Activated T-helper 2 cell treated with anti-CD3 and anti-CD28 coated beads, Interferon-gamma antibody, Interleukin-2, Interleukin-4, amounts not matched to agents 10 μg/mL and 5 μg/mL and 100 μg/mL, durations not matched to agents 14 hours and 24 hours and 36 hours (primary cell): Measurements from ENCODE around the gene OR8B12. TPM values are rescaled to one million over a fixed set of nuclear protein-coding genes. Genes with fewer than 3 reads are reported as not detected.

ENCODE experiments used
- DNase-seq: peaks from one replicate; pipeline ENCODE4 v3.0.0; 2021; ENCODE audit warnings: low spot score
- H3K27ac Mint-ChIP-seq: one replicate; pipeline ENCODE4 v1.8.0; 2021; ENCODE audit warnings: mixed read lengths
- H3K27me3 Mint-ChIP-seq: one replicate; pipeline ENCODE4 v1.8.0; 2021; ENCODE audit warnings: low read depth, mixed read lengths
- H3K36me3 Mint-ChIP-seq: one replicate; pipeline ENCODE4 v1.8.0; 2021; ENCODE audit warnings: low read depth, mixed read lengths
- H3K4me1 Mint-ChIP-seq: one replicate; pipeline ENCODE4 v1.8.0; 2021; ENCODE audit warnings: low read depth, mixed read lengths
- H3K4me3 Mint-ChIP-seq: one replicate; pipeline ENCODE4 v1.8.0; 2021; ENCODE audit warnings: low read depth, mild to moderate bottlenecking, moderate library complexity, mixed read lengths
- H3K9me3 Mint-ChIP-seq: one replicate; pipeline ENCODE4 v1.8.0; 2021; ENCODE audit warnings: mixed read lengths
- intact Hi-C: fragments of 100-400 bp; cut with micrococcal nuclease; formaldehyde crosslinking; loops from one replicate; pipeline ENCODE4 v1.15.1; 2023
- total RNA-seq: library from RNA; stranded (reverse); gene quantifications from 2 replicates; pipeline ENCODE4 v1.2.3, GENCODE V29; 2022

Gene OR8B12
- total RNA-seq, 1 donor from 2014 or later, result not detected

- intact Hi-C loops, result no loop called here
- Mint-ChIP-seq H3K9me3 (no peaks in the 10 kb centered on the region), H3K27me3 (no peaks in the 10 kb centered on the region), H3K4me1 (no peaks in the 10 kb centered on the region), H3K36me3 (no peaks in the 10 kb centered on the region), H3K4me3 (no peak overlapping the region), H3K27ac (no peak overlapping the region)
- no peak for DNase-seq
Observed at GRCh38 chr11:124551987-124552386, 8.5 kb upstream of the OR8B12 start.

GRCh38 chr11:124551189-124551588 lies 7.7 kb upstream of the OR8B12 start:
- H3K36me3 Mint-ChIP-seq, result no peaks in the 10 kb centered on the region
- DNase-seq, result no peak
- intact Hi-C loops, result no loop called here
- H3K9me3 Mint-ChIP-seq, result no peaks in the 10 kb centered on the region
- H3K4me3 Mint-ChIP-seq, result no peak overlapping the region
- no peaks in the 10 kb centered on the region for H3K4me1 Mint-ChIP-seq
- H3K27ac Mint-ChIP-seq, result no peak overlapping the region
- H3K27me3 Mint-ChIP-seq, result no peaks in the 10 kb centered on the region

- Mint-ChIP-seq H3K9me3 (no peaks in the 10 kb centered on the region), H3K27ac (no peak overlapping the region), H3K27me3 (peaks cover 3% of the 10 kb centered on the region), H3K36me3 (no peaks in the 10 kb centered on the region), H3K4me1 (peaks cover 1% of the 10 kb centered on the region), H3K4me3 (no peak overlapping the region)
- no peak for DNase-seq
- intact Hi-C loops, result no loop called here
Observed at GRCh38 chr11:124543145-124543544, 309 bp downstream of the OR8B12 start.

GRCh38 chr11:124541204-124541603 lies 2.2 kb downstream of the OR8B12 start:
- H3K9me3 Mint-ChIP-seq, result no peaks in the 10 kb centered on the region
- H3K36me3 Mint-ChIP-seq, result no peaks in the 10 kb centered on the region
- no peak overlapping the region for H3K4me3 Mint-ChIP-seq
- peaks cover 7% of the 10 kb centered on the region for H3K27me3 Mint-ChIP-seq
- peaks cover 1% of the 10 kb centered on the region for H3K4me1 Mint-ChIP-seq
- H3K27ac Mint-ChIP-seq, result no peak overlapping the region
- intact Hi-C loops, result no loop called here
- no peak for DNase-seq

GRCh38 chr11:124538019-124538418 lies 5.4 kb downstream of the OR8B12 start:
- H3K27me3 Mint-ChIP-seq, result peaks cover 6% of the 10 kb centered on the region
- H3K9me3 Mint-ChIP-seq, result no peaks in the 10 kb centered on the region
- intact Hi-C loops, result no loop called here
- DNase-seq, result no peak
- H3K4me1 Mint-ChIP-seq, result peaks cover under 1% of the 10 kb centered on the region
- no peak overlapping the region for H3K27ac Mint-ChIP-seq
- no peaks in the 10 kb centered on the region for H3K36me3 Mint-ChIP-seq
- H3K4me3 Mint-ChIP-seq, result no peak overlapping the region

GRCh38 chr11:124536520-124536919 lies 6.9 kb downstream of the OR8B12 start:
- no peak for DNase-seq
- no peaks in the 10 kb centered on the region for H3K36me3 Mint-ChIP-seq
- peaks cover 6% of the 10 kb centered on the region for H3K27me3 Mint-ChIP-seq
- H3K4me3 Mint-ChIP-seq, result no peak overlapping the region
- no peak overlapping the region for H3K27ac Mint-ChIP-seq
- no peaks in the 10 kb centered on the region for H3K4me1 Mint-ChIP-seq
- H3K9me3 Mint-ChIP-seq, result no peaks in the 10 kb centered on the region
- intact Hi-C loops, result no loop called here

GRCh38 chr11:124535552-124536232 lies 7.8 kb downstream of the OR8B12 start:
- Mint-ChIP-seq H3K36me3 (no peaks in the 10 kb centered on the region), H3K27ac (no peak overlapping the region), H3K4me3 (no peak overlapping the region), H3K27me3 (peaks cover 6% of the 10 kb centered on the region), H3K9me3 (no peaks in the 10 kb centered on the region), H3K4me1 (no peaks in the 10 kb centered on the region)
- intact Hi-C loops, result no loop called here
- no peak for DNase-seq

- no peaks in the 10 kb centered on the region for H3K4me1 Mint-ChIP-seq
- peaks cover 6% of the 10 kb centered on the region for H3K27me3 Mint-ChIP-seq
- intact Hi-C loops, result no loop called here
- no peak overlapping the region for H3K27ac Mint-ChIP-seq
- no peaks in the 10 kb centered on the region for H3K9me3 Mint-ChIP-seq
- H3K36me3 Mint-ChIP-seq, result no peaks in the 10 kb centered on the region
- no peak for DNase-seq
- H3K4me3 Mint-ChIP-seq, result no peak overlapping the region
Observed at GRCh38 chr11:124534051-124534450, 9.4 kb downstream of the OR8B12 start.

GRCh38 chr11:124533626-124534025 lies 9.8 kb downstream of the OR8B12 start:
- no peak for DNase-seq
- Mint-ChIP-seq H3K27me3 (peaks cover 6% of the 10 kb centered on the region), H3K4me1 (no peaks in the 10 kb centered on the region), H3K9me3 (no peaks in the 10 kb centered on the region), H3K4me3 (no peak overlapping the region), H3K36me3 (no peaks in the 10 kb centered on the region), H3K27ac (no peak overlapping the region)
- intact Hi-C loops, result no loop called here

- Mint-ChIP-seq H3K4me3 (no peak overlapping the region), H3K27me3 (peaks cover 2% of the 10 kb centered on the region), H3K36me3 (no peaks in the 10 kb centered on the region), H3K9me3 (no peaks in the 10 kb centered on the region), H3K4me1 (no peaks in the 10 kb centered on the region), H3K27ac (no peak overlapping the region)
- intact Hi-C loops, result no loop called here
- no peak for DNase-seq
Observed at GRCh38 chr11:124520550-124520854, 23.0 kb downstream of the OR8B12 start.

- no peak for DNase-seq
- H3K27ac Mint-ChIP-seq, result no peak overlapping the region
- H3K9me3 Mint-ChIP-seq, result no peaks in the 10 kb centered on the region
- intact Hi-C loops, result no loop called here
- H3K4me3 Mint-ChIP-seq, result no peak overlapping the region
- no peaks in the 10 kb centered on the region for H3K36me3 Mint-ChIP-seq
- no peaks in the 10 kb centered on the region for H3K4me1 Mint-ChIP-seq
- H3K27me3 Mint-ChIP-seq, result peaks cover 2% of the 10 kb centered on the region
Observed at GRCh38 chr11:124519850-124520549, 23.5 kb downstream of the OR8B12 start.

GRCh38 chr11:124518989-124519451 lies 24.4 kb downstream of the OR8B12 start:
- Mint-ChIP-seq H3K36me3 (no peaks in the 10 kb centered on the region), H3K9me3 (no peaks in the 10 kb centered on the region), H3K27ac (no peak overlapping the region), H3K27me3 (peaks cover 2% of the 10 kb centered on the region), H3K4me1 (no peaks in the 10 kb centered on the region), H3K4me3 (no peak overlapping the region)
- intact Hi-C loops, result no loop called here
- DNase-seq, result no peak

- Mint-ChIP-seq H3K27ac (no peak overlapping the region), H3K4me1 (no peaks in the 10 kb centered on the region), H3K27me3 (peaks cover 2% of the 10 kb centered on the region), H3K4me3 (no peak overlapping the region), H3K9me3 (no peaks in the 10 kb centered on the region), H3K36me3 (no peaks in the 10 kb centered on the region)
- DNase-seq, result no peak
- intact Hi-C loops, result no loop called here
Observed at GRCh38 chr11:124517314-124517713, 26.1 kb downstream of the OR8B12 start.
